Hepatocyte (in vitro differentiated cells): Measurements from ENCODE around the gene MAPK13. TPM values are rescaled to one million over a fixed set of nuclear protein-coding genes. Genes with fewer than 3 reads are reported as not detected.

ENCODE experiments used
- DNase-seq: peaks from one replicate; pipeline ENCODE4 v3.0.0-alpha.2; 2016; ENCODE audit warnings: low spot score
- H2AFZ ChIP-seq: fragments of 200-600 bp; sonication (generic); 2 replicates; pipeline ENCODE4 v1.6.0; 2016; ENCODE audit warnings: antibody characterized with exemption, mild to moderate bottlenecking
- H3K27ac ChIP-seq: fragments of 200-600 bp; sonication (generic); 2 replicates; pipeline ENCODE4 v1.5.1; 2016; ENCODE audit warnings: mild to moderate bottlenecking
- H3K27me3 ChIP-seq: fragments of 200-600 bp; sonication (generic); 2 replicates; pipeline ENCODE4 v1.6.1; 2016
- H3K36me3 ChIP-seq: fragments of 200-600 bp; sonication (generic); replicated peaks from 2 replicates; pipeline ENCODE4 v1.5.1; 2016; ENCODE audit warnings: low read depth; ENCODE audit not compliant: insufficient read depth
- H3K4me1 ChIP-seq: fragments of 200-600 bp; sonication (generic); 2 replicates; pipeline ENCODE4 v1.5.1; 2016; ENCODE audit warnings: mild to moderate bottlenecking, moderate library complexity; ENCODE audit not compliant: insufficient read depth
- H3K4me2 ChIP-seq: fragments of 200-600 bp; sonication (generic); 2 replicates; pipeline ENCODE4 v1.6.0; 2016
- H3K4me3 ChIP-seq: fragments of 200-600 bp; sonication (generic); 2 replicates; pipeline ENCODE4 v1.5.1; 2016; ENCODE audit warnings: mild to moderate bottlenecking
- H3K79me2 ChIP-seq: fragments of 200-600 bp; sonication (generic); 2 replicates; pipeline ENCODE4 v1.6.0; 2017; ENCODE audit warnings: mild to moderate bottlenecking
- H3K9me2 ChIP-seq: fragments of 200-600 bp; sonication (generic); replicated peaks from 2 replicates; pipeline ENCODE4 v1.6.0; 2017; ENCODE audit warnings: mild to moderate bottlenecking; ENCODE audit not compliant: insufficient read depth
- H3K9me3 ChIP-seq: fragments of 200-600 bp; sonication (generic); 2 replicates; pipeline ENCODE4 v1.5.1; 2016; ENCODE audit warnings: low read depth, mild to moderate bottlenecking
- H4K20me1 ChIP-seq: fragments of 200-600 bp; sonication (generic); 2 replicates; pipeline ENCODE4 v1.6.0; 2016; ENCODE audit warnings: mild to moderate bottlenecking; ENCODE audit not compliant: insufficient read depth, poor library complexity, severe bottlenecking
- CTCF ChIP-seq: fragments of 200-600 bp; sonication (generic); IDR thresholded peaks from 2 replicates; pipeline ENCODE4 v1.5.1; 2016; ENCODE audit warnings: antibody characterized with exemption, mild to moderate bottlenecking; ENCODE audit not compliant: poor library complexity
- EZH2 ChIP-seq: fragments of 200-600 bp; sonication (generic); IDR thresholded peaks from 2 replicates; pipeline ENCODE4 v1.6.1; 2016; ENCODE audit warnings: antibody characterized with exemption, mild to moderate bottlenecking, borderline replicate concordance
- EZH2phosphoT487 ChIP-seq: fragments of 200-600 bp; sonication (generic); IDR thresholded peaks from one replicate; pipeline ENCODE4 v1.6.1; 2018; ENCODE audit warnings: antibody characterized with exemption, mild to moderate bottlenecking, low read depth, moderate library complexity; ENCODE audit not compliant: unreplicated experiment, severe bottlenecking
- WGBS: methylation state at CpG from one replicate; pipeline ENCODE4 v1.1.6; 2016; ENCODE audit warnings: low lambda C conversion rate; ENCODE audit errors: missing lambda C conversion rate; 5-methylcytosine and 5-hydroxymethylcytosine counted together
- polyA plus RNA-seq: library from polyadenylated mRNA; unstranded; fragments of >200 nt; fragmentation: Nextera tagmentation; extraction: Ambion mirVana; gene quantifications from 2 replicates; pipeline ENCODE4 v1.2.1, GENCODE V29; 2016
- total RNA-seq: library from RNA; depleted of rRNA; stranded (reverse); fragments of >200 nt; gene quantifications from 2 replicates; pipeline ENCODE4 v1.2.3, GENCODE V29; 2014

MAPK13 gene
- total and polyA plus RNA-seq, 2 experiments from 2014 or later = 43.6 to 50.2 TPM

DNA sequence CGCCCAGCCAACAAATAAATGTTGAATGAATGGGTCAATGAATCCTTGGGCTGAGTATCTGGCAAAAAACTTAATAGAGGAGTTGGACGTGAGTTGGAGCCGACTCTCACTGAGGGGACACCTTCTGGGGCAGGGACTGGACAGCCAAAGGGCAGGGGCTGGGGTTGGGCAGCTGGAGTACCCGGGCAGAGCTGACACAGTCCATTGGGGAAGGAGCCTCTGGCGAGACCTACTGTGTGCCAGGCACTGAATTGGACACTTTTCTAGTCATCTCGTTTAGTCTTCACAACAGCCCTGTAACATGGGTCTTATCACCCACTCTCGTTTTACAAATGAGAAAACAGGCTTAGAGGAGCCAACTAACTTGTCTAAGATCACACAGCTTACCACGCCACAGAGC lies 4.7 kb upstream of the MAPK13 start:
- Histone ChIP-seq H3K4me1 (peaks cover 13% of the 10 kb centered on the region), H3K4me3 (no peak overlapping the region), H3K27ac (no peak overlapping the region), H3K79me2 (no peaks in the 10 kb centered on the region), H3K4me2 (no peak overlapping the region), H4K20me1 (no peaks in the 10 kb centered on the region), H2AFZ (no peak overlapping the region), H3K9me3 (no peaks in the 10 kb centered on the region), H3K27me3 (no peaks in the 10 kb centered on the region), H3K9me2 (no peaks in the 10 kb centered on the region), H3K36me3 (no peaks in the 10 kb centered on the region)
- DNase-seq = no peak
- 94% methylated on average over 8 of the region's 8 CpGs for WGBS
- no peak for TF ChIP-seq EZH2phosphoT487

DNA sequence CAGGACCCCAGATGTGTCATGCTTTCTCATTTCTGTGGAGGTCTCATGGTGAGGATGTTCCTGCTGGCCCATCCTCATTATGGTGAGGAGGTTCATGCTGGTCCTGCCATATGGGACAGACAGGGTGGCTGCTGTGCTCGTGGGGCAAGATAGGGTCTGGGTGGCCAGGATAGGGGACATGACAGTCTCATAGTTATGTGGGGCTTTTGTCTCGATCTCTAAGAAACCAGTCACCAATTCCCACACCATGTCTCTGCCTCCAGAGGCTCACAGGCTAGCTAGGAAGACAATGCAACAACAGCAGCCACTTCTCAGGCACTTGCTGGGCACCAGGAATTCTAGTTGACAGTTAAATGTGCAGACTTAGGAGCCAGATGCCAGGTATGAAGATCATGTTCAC lies 4.2 kb upstream of the MAPK13 start:
- no peak for DNase-seq
- Histone ChIP-seq H3K9me3 (no peaks in the 10 kb centered on the region), H3K79me2 (no peaks in the 10 kb centered on the region), H2AFZ (no peak overlapping the region), H3K27me3 (no peaks in the 10 kb centered on the region), H3K4me3 (no peak overlapping the region), H3K27ac (no peak overlapping the region), H3K36me3 (no peaks in the 10 kb centered on the region), H3K9me2 (no peaks in the 10 kb centered on the region), H3K4me2 (no peak overlapping the region), H4K20me1 (no peaks in the 10 kb centered on the region), H3K4me1 (peaks cover 18% of the 10 kb centered on the region)
- TF ChIP-seq EZH2 (no peak), EZH2phosphoT487 (no peak), CTCF (no peak)
- WGBS = 90% methylated on average over 2 of the region's 2 CpGs

GRCh38 chr6:36126553-36127458 lies 3.5 kb upstream of the MAPK13 start:
- Histone ChIP-seq H3K27ac (no peak overlapping the region), H4K20me1 (no peaks in the 10 kb centered on the region), H3K9me2 (no peaks in the 10 kb centered on the region), H3K36me3 (no peaks in the 10 kb centered on the region), H3K27me3 (no peaks in the 10 kb centered on the region), H3K4me3 (no peak overlapping the region), H2AFZ (no peak overlapping the region), H3K4me1 (peaks cover 18% of the 10 kb centered on the region), H3K9me3 (no peaks in the 10 kb centered on the region), H3K79me2 (no peaks in the 10 kb centered on the region), H3K4me2 (no peak overlapping the region)
- DNase-seq = no peak
- WGBS = 87% methylated on average over 10 of the region's 10 CpGs
- TF ChIP-seq CTCF = no peak
- no peak for TF ChIP-seq EZH2phosphoT487
- no peak for TF ChIP-seq EZH2

DNA sequence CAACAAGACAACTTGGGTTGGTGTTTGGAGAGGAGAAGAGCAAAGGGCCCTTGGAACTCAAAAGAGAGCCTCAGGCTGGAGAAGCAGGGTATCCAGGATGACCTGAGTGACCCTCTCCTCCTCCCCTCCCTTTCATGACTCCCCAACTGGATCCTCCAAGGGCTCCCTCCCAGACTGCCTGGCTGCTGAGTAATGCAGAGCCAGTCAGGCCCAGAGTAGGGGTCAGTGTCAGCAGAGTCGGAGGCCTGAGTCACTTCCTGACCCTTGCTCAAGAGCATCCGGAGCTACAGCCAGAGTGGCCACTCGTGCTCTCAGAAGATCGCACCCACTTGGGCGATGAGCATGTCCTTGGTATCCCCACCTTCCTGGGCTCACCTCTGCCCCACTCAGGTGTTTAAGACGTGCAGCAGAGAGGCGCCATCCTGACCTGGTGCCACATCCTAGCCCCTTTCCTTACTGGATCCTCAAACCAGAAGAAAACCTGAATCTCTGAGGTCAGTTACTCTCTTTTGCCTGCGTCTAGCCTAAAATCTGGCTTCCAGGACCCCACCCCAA lies 2.8 kb upstream of the MAPK13 start:
- Histone ChIP-seq H4K20me1 (no peaks in the 10 kb centered on the region), H3K79me2 (peaks cover 2% of the 10 kb centered on the region), H3K36me3 (no peaks in the 10 kb centered on the region), H2AFZ (no peak overlapping the region), H3K4me3 (no peak overlapping the region), H3K4me2 (no peak overlapping the region), H3K27ac (no peak overlapping the region), H3K9me3 (no peaks in the 10 kb centered on the region), H3K4me1 (peaks cover 20% of the 10 kb centered on the region), H3K27me3 (no peaks in the 10 kb centered on the region), H3K9me2 (no peaks in the 10 kb centered on the region)
- WGBS = 81% methylated on average over 8 of the region's 8 CpGs
- DNase-seq = peak; percentile 38
- TF ChIP-seq CTCF (no peak), EZH2phosphoT487 (no peak), EZH2 (no peak)
